HuH-7.5 (cell line): ENCODE data around the gene KCNH8.

Source experiments
- DNase-seq: peaks from one replicate; pipeline ENCODE4 v3.0.0; 2011; ENCODE audit warnings: low spot score

Gene KCNH8

DNA sequence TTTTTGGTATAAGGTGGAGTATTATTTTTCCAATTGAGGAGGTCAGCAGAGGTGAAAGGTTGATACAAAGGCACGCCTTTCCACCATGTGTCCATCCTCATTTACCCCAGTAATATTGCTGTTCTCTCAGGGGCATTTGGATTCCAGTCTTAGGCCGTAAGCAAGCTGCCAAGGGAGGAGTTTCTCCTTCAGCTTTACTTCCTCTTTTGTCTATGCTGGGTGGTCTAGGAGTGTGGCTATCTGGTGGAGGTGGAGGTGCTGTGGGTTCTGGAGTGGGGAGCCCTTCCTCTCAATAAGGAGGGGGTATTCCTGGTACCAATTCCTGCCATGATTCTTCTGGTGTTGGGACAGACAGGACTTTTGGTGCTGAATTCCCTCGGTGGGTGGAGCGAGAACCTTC lies 340.6 kb downstream of the KCNH8 start:
- DNase-seq, result no peak

DNA sequence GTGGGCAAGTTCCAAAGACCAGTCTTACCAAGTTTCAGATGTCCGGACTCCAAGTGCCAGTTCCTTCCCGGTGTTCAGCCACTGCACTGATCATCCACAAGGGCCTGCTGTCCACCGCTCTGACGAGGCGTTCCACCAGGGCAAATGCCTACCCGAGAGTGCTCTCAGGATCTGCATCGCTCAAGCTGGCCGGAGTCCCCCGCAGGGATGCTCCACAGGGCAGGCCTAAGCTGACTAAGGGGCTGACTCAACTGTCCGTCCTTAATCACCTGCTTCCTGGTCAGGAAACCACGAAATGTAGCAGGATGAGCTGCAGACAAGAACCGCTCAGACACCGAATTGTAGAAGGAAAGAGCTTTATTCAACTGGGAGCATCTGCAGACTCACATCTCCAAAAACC lies 341.6 kb downstream of the KCNH8 start:
- no peak for DNase-seq

DNA sequence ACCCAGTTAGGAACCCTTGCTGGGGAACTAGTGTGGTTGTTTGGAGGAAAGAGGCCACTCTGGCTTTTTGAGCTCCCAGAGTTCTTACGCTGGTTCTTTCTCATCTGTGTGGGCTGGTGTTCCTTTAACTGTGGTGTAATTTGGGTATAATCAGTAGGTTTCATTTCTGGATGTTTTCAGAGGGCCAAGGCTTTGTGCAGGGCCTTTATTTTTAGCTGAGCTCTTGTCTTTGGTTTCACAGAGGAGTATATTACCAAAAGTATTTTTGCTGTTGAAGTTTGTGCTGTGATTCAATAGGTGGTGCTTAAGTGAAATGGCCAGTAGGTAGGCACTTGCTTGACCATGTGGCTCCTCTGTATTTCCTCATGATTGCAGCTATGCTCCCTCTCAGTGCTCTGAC lies 357.9 kb downstream of the KCNH8 start:
- DNase-seq, result no peak

DNA sequence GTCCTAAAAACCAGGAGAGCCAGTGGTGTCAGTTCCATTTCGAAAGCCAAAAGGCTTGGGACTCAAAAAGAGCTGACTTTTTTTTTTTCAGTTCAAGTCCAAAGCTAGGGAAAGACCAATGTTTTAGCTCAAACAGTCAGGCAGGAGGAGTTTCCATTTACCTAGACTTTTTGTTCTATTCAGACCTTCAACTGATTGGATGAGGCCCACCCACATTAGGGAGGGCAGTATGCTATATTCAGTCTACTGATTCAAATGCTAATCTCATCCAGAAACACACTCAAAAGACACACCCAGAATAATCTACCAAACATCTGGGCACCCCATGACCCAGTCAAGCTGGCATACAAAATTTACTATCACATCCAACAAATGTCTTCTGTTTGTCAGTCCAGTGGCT lies 374.0 kb downstream of the KCNH8 start:
- DNase-seq, result no peak

DNA sequence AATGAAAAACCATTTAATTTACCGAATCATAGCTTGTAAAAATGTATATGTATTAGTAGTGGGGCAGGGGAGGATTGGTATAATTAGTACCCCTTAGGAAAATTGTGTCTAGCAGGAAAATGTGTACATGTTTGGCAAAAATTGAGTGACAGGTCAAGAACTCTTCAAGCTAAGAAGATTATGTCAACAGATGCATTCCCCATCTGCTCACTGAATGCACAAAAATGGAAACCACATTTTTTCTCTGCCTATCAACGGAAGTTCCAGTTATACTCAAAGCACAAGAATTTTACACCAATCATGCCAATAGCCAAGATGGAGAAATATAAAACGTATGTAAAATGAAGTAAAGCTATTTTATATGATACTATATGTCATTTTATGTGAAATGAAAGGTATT lies 377.8 kb downstream of the KCNH8 start:
- no peak for DNase-seq

DNA sequence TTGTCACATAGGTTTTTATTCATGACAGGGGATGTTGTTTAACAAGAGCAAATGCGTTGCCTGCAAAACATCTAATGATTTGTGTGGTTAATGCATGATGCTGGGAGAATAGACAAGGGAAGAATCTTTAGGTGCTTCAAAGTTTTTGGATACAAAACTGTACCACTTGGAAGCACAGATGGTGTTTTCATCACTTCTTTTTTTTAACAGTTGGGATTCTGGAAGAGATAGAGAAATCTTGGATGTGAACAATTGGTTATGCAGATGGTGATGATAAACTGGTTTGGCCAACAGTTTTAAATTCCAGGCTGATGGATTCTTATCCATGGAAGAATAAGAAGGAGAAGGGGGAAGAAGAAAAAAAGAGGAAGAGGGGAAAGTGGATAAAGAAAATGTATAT lies 379.4 kb downstream of the KCNH8 start:
- DNase-seq, result no peak

DNA sequence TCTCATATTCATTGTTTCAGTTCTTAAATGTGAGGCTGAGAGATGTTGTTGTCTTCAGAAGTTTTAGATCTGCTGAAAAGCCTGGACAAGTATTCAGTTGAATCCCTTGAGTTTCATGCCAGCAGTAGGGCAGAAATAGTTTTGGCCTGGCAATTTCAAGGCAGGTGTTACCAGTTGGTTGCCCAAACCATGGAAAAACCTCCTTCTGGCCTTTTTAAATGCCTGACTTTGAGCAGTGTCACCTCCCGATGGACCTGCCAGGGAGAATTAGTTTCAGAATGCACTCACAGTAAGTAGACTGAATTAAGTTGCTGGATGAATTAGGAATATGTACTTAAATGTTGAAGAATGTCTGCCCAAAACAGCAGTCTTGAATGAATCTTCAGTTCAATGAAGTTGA lies 383.1 kb downstream of the KCNH8 start:
- DNase-seq, result no peak

DNA sequence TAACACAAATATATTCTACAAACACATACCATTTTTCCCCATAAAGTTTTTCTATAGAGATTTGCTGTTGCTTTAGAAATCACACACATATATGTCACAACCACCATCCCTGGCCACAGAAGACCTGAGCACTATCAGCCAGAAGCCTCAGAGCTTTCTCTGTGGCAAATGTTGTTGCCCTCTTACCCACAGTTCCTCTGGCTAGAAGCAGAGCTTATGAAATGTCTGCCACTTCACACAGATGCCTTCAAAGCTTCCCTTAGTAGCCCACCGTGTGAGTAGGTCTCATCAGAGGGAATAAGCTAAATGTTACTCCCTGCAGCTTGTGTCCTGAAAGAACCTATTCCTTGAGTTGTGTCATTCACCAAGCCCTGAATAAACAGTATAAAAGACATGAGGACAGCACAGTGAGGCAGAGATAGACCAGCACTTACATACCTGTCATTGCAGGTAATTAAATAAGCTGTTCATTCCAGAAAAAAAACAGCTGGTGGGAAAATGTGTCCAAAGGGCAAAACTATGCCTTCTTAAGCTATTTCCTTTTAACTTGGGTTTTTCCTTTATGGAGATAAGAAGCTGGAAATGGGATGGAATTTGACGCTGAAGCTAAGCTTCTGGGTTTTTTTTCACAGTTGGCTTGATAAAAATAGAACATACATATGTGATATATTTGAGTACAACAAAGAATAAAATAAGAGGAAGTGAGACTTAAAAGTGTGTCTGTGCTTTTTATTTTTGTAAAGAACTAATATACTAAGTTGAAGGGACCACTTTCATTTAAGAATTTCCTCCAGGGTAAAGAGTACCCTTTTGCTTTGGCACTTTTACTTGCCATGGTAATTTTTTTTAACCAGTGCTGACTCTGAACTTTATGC lies 391.4 kb downstream of the KCNH8 start:
- no peak for DNase-seq

DNA sequence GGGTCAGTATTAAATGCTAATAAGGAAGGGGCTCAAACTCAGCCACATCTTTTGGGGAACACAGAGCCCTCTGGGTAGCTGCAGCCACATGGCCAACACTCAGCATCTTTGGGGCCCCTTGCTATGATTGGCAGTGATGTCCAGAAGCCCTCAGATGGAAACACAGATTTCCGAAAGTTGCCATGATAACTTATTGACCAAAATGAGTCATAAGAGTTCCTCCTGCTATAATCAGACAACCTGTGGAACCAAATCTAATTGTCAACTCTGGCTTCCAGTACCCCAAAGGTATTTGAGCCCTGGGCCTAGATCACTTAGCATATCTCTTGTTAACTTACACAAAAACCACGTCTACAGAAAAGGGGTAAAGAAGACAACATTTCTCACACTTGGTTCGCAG lies 392.2 kb downstream of the KCNH8 start:
- DNase-seq, result no peak

DNA sequence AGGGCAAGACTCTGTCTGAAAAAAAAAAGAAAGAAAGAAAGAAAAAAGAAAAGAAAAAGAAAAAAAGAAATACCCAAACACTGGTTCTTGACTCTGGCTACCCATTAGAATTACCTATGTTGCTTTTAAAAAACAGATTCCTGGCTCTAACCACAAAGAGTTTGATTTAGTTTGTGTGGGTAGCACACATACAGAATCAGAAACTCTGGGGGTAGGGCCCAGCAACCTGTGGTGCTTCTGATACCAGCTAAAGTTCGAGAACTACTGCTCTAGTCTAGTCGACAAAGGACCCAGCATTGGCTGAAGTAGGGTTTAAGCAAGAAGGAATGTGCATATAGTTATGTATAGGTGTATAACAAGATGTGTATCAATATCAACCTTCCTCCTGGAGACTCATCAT lies 393.0 kb downstream of the KCNH8 start:
- no peak for DNase-seq

DNA sequence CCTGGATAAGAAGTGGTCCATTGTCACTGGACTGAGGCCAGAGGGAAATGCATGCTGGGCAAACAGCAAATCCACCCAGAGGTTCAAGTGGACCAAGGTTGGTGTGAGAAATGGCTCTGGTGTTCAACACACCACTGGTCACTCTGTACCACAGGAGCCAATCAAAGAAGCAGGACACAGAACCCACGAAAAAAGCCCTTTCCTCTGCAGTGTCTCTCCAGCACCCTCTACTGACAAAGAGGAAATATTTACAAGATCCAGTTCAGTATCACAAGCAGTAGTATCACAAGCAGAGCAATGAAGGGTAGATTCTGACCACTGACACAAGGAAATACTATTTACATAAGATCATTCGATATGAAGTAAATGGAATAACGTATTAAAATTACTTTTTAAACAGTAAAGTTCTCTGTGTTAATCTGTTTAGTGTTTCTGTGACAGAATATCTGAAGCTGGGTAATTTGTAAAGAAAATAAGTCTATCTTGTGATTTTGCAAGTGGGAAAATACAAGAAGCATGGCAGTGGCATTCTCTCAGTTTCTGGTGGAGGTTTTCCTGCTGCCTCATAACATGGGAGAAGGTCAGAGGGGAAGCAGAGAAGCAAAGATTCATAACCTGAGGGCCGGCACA lies 395.0 kb downstream of the KCNH8 start:
- DNase-seq, result peak; percentile 18

DNA sequence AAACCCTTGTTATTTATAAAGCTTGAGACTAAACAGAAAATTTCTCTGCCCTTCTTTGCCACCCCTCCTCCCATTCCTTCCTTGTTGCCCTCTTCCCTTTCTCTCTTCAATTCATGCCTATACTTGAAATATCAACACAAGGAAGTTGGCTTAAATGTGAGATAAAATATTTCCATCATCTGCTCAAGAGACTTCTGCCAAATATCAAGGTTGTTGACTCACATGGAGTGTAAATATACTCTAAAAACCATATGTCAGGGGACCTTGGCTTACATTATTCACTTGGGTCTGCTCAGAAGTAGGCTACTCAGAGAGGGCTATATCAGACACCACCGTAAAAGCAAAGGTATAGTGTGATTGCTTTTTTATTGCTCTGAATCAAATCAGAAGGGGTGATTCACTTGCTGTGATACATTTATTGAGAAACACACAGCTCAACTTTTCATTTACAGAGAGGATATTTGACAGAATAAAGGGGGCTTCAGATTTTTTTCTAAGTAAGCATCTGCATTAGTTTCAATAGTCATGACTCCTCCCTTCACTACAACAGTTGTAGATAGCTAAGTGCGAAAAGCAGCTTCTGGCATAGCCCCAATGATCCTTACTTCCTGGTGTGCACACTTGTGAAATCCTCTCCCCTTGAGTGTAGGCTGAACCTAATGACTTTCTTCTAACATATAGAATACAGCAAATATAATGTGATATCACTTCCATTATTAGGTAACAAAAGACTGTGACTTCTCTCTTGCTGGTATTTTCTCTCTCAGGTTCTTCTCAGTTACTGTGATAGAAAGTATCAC lies 399.6 kb downstream of the KCNH8 start:
- DNase-seq, result no peak

DNA sequence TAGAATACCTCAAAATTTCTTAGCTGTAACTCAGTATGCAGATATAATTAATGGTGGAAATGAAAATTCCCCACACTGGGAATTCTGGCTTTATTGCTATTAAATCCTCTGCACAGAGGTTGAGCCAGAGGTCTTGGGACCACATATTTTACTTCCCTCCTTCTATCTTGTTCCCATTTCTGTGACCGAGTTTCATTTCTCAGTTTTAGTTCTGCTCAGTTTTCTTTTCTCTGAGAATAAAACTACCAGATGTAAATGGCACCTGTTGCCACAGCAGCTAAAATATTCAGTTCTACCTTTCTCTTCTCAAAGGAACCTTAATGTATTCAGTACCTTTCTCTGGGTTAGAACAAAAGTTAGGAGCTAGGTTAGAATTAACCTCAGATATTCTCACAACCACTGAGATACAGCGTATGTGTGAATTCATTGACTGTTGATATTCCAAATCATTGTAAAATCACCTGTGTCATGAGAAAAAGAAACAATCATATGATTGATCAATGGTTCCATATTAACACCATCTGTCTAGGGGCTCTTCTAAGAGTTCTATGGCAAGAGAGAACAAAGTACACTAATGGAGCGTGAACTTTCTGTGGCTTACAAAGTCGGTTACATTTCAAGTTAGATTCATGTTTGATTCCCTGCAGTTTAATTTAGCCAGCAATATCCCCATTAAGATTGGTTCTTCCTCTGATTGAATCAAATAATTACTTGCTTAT lies 411.6 kb downstream of the KCNH8 start:
- no peak for DNase-seq

DNA sequence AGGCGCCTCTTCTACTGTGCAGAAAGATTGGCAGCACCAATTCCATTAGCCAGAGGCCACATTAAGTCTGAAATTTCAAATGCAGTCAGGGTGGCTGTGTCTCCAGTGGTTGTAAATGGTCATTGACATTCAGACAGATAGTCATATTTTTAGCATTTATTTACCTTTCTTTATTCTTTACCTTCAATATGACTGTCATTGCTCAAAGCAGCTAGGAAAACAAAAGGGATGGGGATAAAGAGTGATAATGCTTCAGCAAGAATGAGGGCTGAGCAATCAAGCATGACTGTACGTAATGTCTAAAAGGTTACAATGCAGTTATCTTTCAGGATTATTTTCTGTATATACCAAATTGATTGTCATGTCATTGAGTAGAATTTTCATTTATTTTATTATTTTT lies 425.3 kb downstream of the KCNH8 start:
- no peak for DNase-seq

DNA sequence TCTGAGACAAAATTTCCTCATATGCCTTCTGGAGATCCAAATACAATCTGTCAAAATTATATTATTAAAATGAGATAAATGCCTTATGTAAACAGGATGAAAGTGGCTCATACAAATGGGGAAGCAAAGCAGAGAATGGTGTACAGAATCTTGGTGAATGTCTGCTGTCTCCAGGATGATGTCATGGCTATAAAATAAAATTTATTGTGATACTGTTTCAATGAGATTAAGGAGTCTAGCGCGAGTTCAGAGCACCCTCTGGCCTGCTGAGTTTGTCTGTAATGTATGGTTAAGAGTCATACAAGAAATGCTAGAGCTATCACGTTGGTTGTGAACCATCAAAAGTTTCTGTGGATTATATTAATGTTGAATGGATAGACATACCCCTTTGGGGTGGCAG lies 426.0 kb downstream of the KCNH8 start:
- DNase-seq, result no peak

DNA sequence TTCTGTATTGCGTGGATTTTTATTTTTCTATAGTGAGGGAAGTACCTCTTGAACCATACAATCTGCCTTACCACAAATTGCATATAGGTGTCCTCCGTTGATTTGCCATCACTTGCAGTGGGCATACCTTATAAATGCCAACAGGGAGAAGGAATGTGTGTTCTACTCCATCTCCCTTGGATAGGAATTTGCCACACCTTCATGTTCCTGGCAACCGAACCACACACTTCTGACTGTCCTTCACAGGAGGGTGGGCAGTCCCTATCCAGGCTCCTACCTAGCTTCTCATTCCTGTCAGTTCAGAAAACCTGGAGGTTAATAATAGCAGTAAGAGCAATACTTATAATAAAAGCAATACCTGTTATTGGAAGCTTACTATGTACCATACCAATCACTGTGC lies 428.0 kb downstream of the KCNH8 start:
- DNase-seq, result no peak
